ENCODE results near the gene KCNG3. TPM values are rescaled to one million over a fixed set of nuclear protein-coding genes. Genes with fewer than 3 reads are reported as not detected.

The KCNG3 gene
- total RNA-seq, 1 donor from 2014 or later, result 0.49 TPM

GRCh38 chr2:42510191-42510590 lies 16.4 kb upstream of the KCNG3 start:
- Mint-ChIP-seq H3K9me3 (ENCODE audit: unreplicated experiment) (peaks cover 2% of the 10 kb centered on the region), H3K4me1 (ENCODE audit: low read depth, unreplicated experiment) (no peaks in the 10 kb centered on the region), H3K4me3 (ENCODE audit: unreplicated experiment) (no peak overlapping the region), H3K27ac (ENCODE audit: unreplicated experiment) (no peak overlapping the region), H3K27me3 (ENCODE audit: unreplicated experiment) (no peaks in the 10 kb centered on the region), H3K36me3 (ENCODE audit: unreplicated experiment) (no peaks in the 10 kb centered on the region)
- DNase-seq, result no peak
- TF ChIP-seq CTCF (IDR thresholded peaks at IDR 0.05; ENCODE audit: partially characterized antibody, unreplicated experiment), result no peak

- H3K27ac Mint-ChIP-seq (ENCODE audit: unreplicated experiment), result no peak overlapping the region
- H3K36me3 Mint-ChIP-seq (ENCODE audit: unreplicated experiment), result no peaks in the 10 kb centered on the region
- peaks cover 2% of the 10 kb centered on the region for H3K27me3 Mint-ChIP-seq (ENCODE audit: unreplicated experiment)
- TF ChIP-seq CTCF (IDR thresholded peaks at IDR 0.05; ENCODE audit: partially characterized antibody, unreplicated experiment), result no peak
- H3K4me3 Mint-ChIP-seq (ENCODE audit: unreplicated experiment), result no peak overlapping the region
- no peaks in the 10 kb centered on the region for H3K4me1 Mint-ChIP-seq (ENCODE audit: low read depth, unreplicated experiment)
- no peak for DNase-seq
- peaks cover 2% of the 10 kb centered on the region for H3K9me3 Mint-ChIP-seq (ENCODE audit: unreplicated experiment)
Observed at GRCh38 chr2:42504364-42505230, 10.8 kb upstream of the KCNG3 start.

GRCh38 chr2:42503291-42503690 lies 9.5 kb upstream of the KCNG3 start:
- no peak for DNase-seq
- no peak for TF ChIP-seq CTCF (IDR thresholded peaks at IDR 0.05; ENCODE audit: partially characterized antibody, unreplicated experiment)
- Mint-ChIP-seq H3K4me3 (ENCODE audit: unreplicated experiment) (no peak overlapping the region), H3K27ac (ENCODE audit: unreplicated experiment) (no peak overlapping the region), H3K27me3 (ENCODE audit: unreplicated experiment) (peaks cover 2% of the 10 kb centered on the region), H3K4me1 (ENCODE audit: low read depth, unreplicated experiment) (no peaks in the 10 kb centered on the region), H3K9me3 (ENCODE audit: unreplicated experiment) (peaks cover 2% of the 10 kb centered on the region), H3K36me3 (ENCODE audit: unreplicated experiment) (no peaks in the 10 kb centered on the region)

GRCh38 chr2:42498497-42498896 lies 4.7 kb upstream of the KCNG3 start:
- Mint-ChIP-seq H3K27ac (ENCODE audit: unreplicated experiment) (no peak overlapping the region), H3K9me3 (ENCODE audit: unreplicated experiment) (peaks cover 5% of the 10 kb centered on the region), H3K4me3 (ENCODE audit: unreplicated experiment) (no peak overlapping the region), H3K36me3 (ENCODE audit: unreplicated experiment) (no peaks in the 10 kb centered on the region), H3K4me1 (ENCODE audit: low read depth, unreplicated experiment) (peaks cover 2% of the 10 kb centered on the region), H3K27me3 (ENCODE audit: unreplicated experiment) (peaks cover 8% of the 10 kb centered on the region)
- no peak for TF ChIP-seq CTCF (IDR thresholded peaks at IDR 0.05; ENCODE audit: partially characterized antibody, unreplicated experiment)
- DNase-seq, result no peak

GRCh38 chr2:42495611-42496010 lies 1.8 kb upstream of the KCNG3 start:
- no peak for TF ChIP-seq CTCF (IDR thresholded peaks at IDR 0.05; ENCODE audit: partially characterized antibody, unreplicated experiment)
- peaks cover 13% of the 10 kb centered on the region for H3K27me3 Mint-ChIP-seq (ENCODE audit: unreplicated experiment)
- H3K27ac Mint-ChIP-seq (ENCODE audit: unreplicated experiment), result no peak overlapping the region
- H3K4me1 Mint-ChIP-seq (ENCODE audit: low read depth, unreplicated experiment), result peaks cover 2% of the 10 kb centered on the region
- peaks cover 5% of the 10 kb centered on the region for H3K9me3 Mint-ChIP-seq (ENCODE audit: unreplicated experiment)
- no peak for DNase-seq
- H3K36me3 Mint-ChIP-seq (ENCODE audit: unreplicated experiment), result no peaks in the 10 kb centered on the region
- no peak overlapping the region for H3K4me3 Mint-ChIP-seq (ENCODE audit: unreplicated experiment)
